ENCODE data around the gene PUS1. TPM values are rescaled to one million over a fixed set of nuclear protein-coding genes. Genes with fewer than 3 reads are reported as not detected.
A peak's percentile ranks its signal among the peaks of the same experiment; 100 is the strongest.
"Not testable (repeated sequence)": the region's sequence is repeated elsewhere in the genome, so short reads cannot be mapped to it uniquely, and the experiment has no call there.

PUS1 gene
- total and polyA plus RNA-seq, 3 donors from 2014 or later = 16.9 to 26.0 (median 25.2) TPM

DNA sequence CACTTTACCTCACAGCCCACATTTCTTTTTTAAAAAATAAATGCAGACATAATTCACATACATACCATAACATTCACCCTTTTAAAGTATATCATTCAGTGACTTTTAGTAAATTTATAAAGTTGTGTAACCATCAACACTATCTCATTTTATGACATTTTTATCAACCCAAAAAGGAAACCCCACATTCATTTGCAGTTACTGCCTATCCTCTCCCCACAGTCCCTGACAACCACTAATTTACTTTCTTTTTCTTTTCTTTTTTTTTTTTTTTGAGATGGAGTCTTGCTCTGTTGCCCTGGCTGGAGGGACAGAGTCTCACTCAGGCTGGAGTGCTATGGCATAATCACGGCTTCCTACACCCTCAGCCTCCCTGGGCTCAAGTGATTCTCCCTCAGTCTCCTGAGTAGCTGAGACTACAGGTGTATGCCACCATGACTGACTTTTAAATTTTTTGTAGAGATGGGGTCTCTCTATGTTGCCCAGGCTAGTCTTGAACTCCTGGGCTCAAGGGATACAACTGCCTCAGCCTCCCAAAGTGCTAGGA, 19.2 kb downstream of the PUS1 start:
- Histone ChIP-seq H3K27ac (peak overlapping the region in 1 of 2 donors; percentile 88), H3K4me1 (peaks cover 7% of the 10 kb centered on the region), H3K9me3 (no peaks in the 10 kb centered on the region), H3K36me3 (ENCODE audit: low read depth, missing control alignments) (no peaks in the 10 kb centered on the region), H3K27me3 (no peaks in the 10 kb centered on the region), H3K4me3 (no peak overlapping the region)
- intact Hi-C loops (cut with DNase I; ENCODE audit: low total_unique reads) = no loop called here
- DNase-seq = peak; percentile 12
- 60 to 88% methylated on average over 1 of the region's 1 CpG for WGBS, 2 donors
- TF ChIP-seq CTCF (IDR thresholded peaks at IDR 0.05) (no peak), POLR2A (IDR thresholded peaks at IDR 0.05) (no peak)

- DNase-seq; H3K27me3 ChIP-seq; H3K36me3 ChIP-seq (ENCODE audit: low read depth, missing control alignments); intact Hi-C loops (cut with DNase I; ENCODE audit: low total_unique reads); H3K9me3 ChIP-seq; H3K4me1 ChIP-seq: not testable (repeated sequence)
- peak overlapping the region; percentile 78 to 99 for H3K4me3 ChIP-seq
- H3K27ac ChIP-seq = peak overlapping the region; percentile 65 to 88
- 31 to 58% methylated on average over 23 of the region's 23 CpGs for WGBS, 2 donors
Observed at GRCh38 chr12:131948713-131949430, 19.8 kb downstream of the PUS1 start.

DNA sequence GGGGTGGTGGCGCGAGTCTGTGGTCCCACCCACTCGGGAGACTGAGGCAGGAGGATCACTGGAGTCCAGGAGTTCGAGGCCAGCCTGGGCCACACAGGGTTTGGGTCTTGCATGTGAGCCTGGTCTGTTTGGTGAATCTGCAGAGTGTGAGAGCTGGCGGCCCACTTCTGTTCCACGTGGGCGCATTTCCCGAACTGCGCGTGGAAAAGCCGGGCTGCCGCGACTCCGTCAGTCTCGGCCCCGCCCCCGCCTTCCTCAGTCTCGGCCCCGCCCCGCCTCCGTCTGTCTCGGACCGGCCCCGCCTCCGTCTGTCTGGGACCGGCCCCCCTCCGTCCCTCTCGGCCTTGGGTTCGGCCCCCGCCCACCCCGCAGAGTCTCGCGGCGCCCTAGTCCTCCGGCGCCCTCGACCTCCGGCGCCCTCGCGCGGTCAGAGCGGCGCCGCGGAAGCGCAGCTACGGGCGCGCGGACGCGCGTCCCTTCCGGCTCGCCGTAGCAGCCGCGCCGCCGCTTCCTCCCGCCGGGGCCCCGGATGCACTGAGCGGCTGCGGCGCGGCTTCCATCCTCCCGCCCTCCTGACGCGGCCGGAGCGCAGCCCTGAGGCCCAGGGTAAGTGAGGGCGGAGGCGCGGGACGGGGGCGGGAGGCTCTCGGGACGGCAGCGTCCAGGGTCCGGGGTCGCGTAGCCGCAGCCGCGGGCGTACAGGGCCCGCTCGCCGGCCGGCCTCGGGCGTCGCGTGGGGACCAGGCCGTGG, 20.5 kb downstream of the PUS1 start, which contains the start of gene EP400:
TSS of gene EP400 (plus strand) at position 512 of the 751 bp plus-strand sequence. CDS start 10,678 bp downstream, outside the sequence.
- peaks cover 7% of the 10 kb centered on the region for H3K4me1 ChIP-seq
- WGBS, 2 donors = 0 to 2% methylated on average over 1 to 80 of the region's 97 CpGs
- H3K27ac ChIP-seq = peak within 1 kb of the TSS; percentile 65 to 88
- no peaks in the 10 kb centered on the region for H3K27me3 ChIP-seq
- peak within 1 kb of the TSS; percentile 78 to 99 for H3K4me3 ChIP-seq
- TF ChIP-seq CTCF (IDR thresholded peaks at IDR 0.05) (peak; percentile 54 to 58 (median 58)), POLR2A (IDR thresholded peaks at IDR 0.05) (no peak)
- peak; percentile 98 for DNase-seq
- no peaks in the 10 kb centered on the region for H3K9me3 ChIP-seq
- no peaks in the 10 kb centered on the region for H3K36me3 ChIP-seq (ENCODE audit: low read depth, missing control alignments)
- intact Hi-C loops (cut with DNase I; ENCODE audit: low total_unique reads) = no loop called here

DNA sequence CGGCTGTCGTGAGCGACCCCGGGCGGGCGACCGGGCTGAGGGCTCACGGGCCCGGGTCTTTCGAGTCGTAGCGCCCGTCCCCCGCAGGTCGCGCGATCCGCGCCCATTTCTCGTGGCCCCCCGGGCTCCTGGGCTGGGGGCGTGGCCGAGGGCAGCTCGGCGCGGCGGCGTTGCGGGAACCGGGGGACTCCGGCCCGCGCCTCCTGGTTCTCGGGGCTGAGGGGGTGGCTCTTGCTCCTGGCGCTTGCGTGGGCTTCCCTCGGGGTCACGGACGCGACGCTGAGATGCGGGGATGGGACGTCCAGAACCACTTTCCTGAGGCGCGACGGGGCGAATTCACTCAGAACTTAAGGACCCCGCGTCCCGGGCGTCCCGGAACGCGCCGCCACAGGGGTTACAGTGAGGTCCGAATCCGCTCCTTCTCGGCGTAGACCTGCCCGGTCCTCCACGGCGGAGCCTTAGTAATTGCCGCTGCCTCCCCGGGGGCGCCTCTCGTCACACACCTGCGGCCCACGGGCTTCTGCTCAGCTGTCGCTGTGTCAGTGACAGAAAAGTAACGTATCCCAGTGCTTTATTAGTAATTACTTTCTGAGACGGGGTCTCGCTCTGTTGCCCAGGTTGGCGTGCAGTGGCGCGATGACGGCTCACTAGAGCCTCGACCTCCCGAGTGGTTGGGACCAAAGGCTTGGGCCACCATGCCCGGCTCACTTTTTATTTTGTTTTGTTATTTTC, 21.3 kb downstream of the PUS1 start:
- no peaks in the 10 kb centered on the region for H3K27me3 ChIP-seq
- peak overlapping the region; percentile 78 to 99 for H3K4me3 ChIP-seq
- peak overlapping the region; percentile 59 to 88 for H3K27ac ChIP-seq
- peaks cover 7% of the 10 kb centered on the region for H3K4me1 ChIP-seq
- no peaks in the 10 kb centered on the region for H3K9me3 ChIP-seq
- TF ChIP-seq POLR2A (IDR thresholded peaks at IDR 0.05) (no peak), CTCF (IDR thresholded peaks at IDR 0.05) (no peak)
- intact Hi-C loops (cut with DNase I; ENCODE audit: low total_unique reads) = no loop called here
- DNase-seq = peak; percentile 25
- H3K36me3 ChIP-seq (ENCODE audit: low read depth, missing control alignments) = no peaks in the 10 kb centered on the region
- 0 to 1% methylated on average over 13 to 66 of the region's 79 CpGs for WGBS, 2 donors

GRCh38 chr12:131953810-131954209, 24.7 kb downstream of the PUS1 start:
- WGBS, 2 donors = 92 to 94% methylated on average over 9 of the region's 9 CpGs
- H3K36me3 ChIP-seq (ENCODE audit: low read depth, missing control alignments); H3K4me3 ChIP-seq; intact Hi-C loops (cut with DNase I; ENCODE audit: low total_unique reads); H3K27ac ChIP-seq; H3K27me3 ChIP-seq; H3K9me3 ChIP-seq: not testable (repeated sequence)
- peak; percentile 2 for DNase-seq
- H3K4me1 ChIP-seq = peaks cover 16% of the 10 kb centered on the region

DNA sequence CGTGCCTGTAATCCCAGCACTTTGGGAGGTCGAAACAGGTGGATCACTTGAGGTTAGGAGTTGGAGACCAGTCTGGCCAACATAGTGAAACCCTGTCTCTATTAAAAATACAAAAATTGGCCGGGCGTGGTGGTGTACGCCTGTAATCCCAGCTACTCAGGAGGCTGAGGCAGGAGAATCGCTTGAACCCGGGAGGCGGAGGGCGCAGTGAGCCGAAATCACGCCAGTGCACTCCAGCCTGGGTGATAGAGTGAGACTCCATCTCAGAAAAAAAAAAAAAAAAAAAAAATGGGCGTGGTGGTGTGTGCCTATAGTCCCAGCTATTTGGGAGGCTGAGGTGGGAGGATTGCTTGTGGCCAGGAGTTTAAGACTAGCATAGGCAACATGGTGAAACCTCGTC, 25.4 kb downstream of the PUS1 start:
- intact Hi-C loops (cut with DNase I; ENCODE audit: low total_unique reads); H3K9me3 ChIP-seq; H3K36me3 ChIP-seq (ENCODE audit: low read depth, missing control alignments); H3K4me3 ChIP-seq; H3K27me3 ChIP-seq; H3K27ac ChIP-seq: not testable (repeated sequence)
- WGBS, 2 donors = 90 to 96% methylated on average over 13 of the region's 13 CpGs
- DNase-seq = peak; percentile 1
- H3K4me1 ChIP-seq = peaks cover 21% of the 10 kb centered on the region
